HEK293 (cell line): ENCODE data around the gene TTC24.
"Not testable (repeated sequence)": the region's sequence is repeated elsewhere in the genome, so short reads cannot be mapped to it uniquely, and the experiment has no call there.

Source experiments
- CTCF ChIA-PET: fragments of 350-600 bp; formaldehyde crosslinking; extraction: SDS; loops from one replicate; lab custom pipeline; 2021; ENCODE audit warnings: antibody characterized with exemption; lab: Yijun Ruan, JAX
- POLR2A ChIA-PET: fragments of 300-600 bp; formaldehyde crosslinking; extraction: SDS; loops from one replicate; lab custom pipeline; 2020; ENCODE audit warnings: antibody characterized with exemption, inconsistent platforms; lab: Yijun Ruan, JAX
- H3K27ac ChIP-seq: fragments of 200-500 bp; sonication (Bioruptor generic); 2 replicates; pipeline ENCODE4 v1.5.1; 2014; ENCODE audit warnings: low read depth, low read length, control low read depth, inconsistent platforms; ENCODE audit errors: extremely low read depth
- H3K36me3 ChIP-seq, 2 experiments: fragments of 200-500 bp in 1 of 2; sonication (Bioruptor generic) in 1 of 2; 1 replicate in 1 of 2; 2 replicates in 1 of 2; pipeline ENCODE4 v1.5.1; 2014 to 2017; ENCODE audit warnings: inconsistent platforms in 2 of 2, low read length in 2 of 2; ENCODE audit not compliant: control insufficient read depth in 2 of 2, insufficient read depth in 1 of 2
- H3K4me1 ChIP-seq: fragments of 200-500 bp; sonication (Bioruptor generic); 2 replicates; pipeline ENCODE4 v1.5.1; 2014; ENCODE audit warnings: mild to moderate bottlenecking, low read length, inconsistent platforms; ENCODE audit not compliant: control insufficient read depth, insufficient read depth
- H3K4me3 ChIP-seq: 2 replicates; pipeline ENCODE4 v1.5.1; 2011; ENCODE audit warnings: low read depth, mild to moderate bottlenecking, control low read depth, low read length, moderate library complexity
- H3K9me3 ChIP-seq: fragments of 200-500 bp; sonication (Bioruptor generic); 2 replicates; pipeline ENCODE4 v1.5.1; 2014; ENCODE audit warnings: low read depth, low read length, inconsistent platforms; ENCODE audit not compliant: control insufficient read depth, insufficient read depth
- ELK4 ChIP-seq: IDR thresholded peaks from 2 replicates; pipeline ENCODE4 v1.6.1; 2011; ENCODE audit warnings: mild to moderate bottlenecking, low read depth, low read length, borderline replicate concordance
- GLIS1 ChIP-seq: fragments of 450-650 bp; formaldehyde crosslinking; IDR thresholded peaks from 2 replicates; pipeline ENCODE4 v1.5.1; 2016; ENCODE audit warnings: missing biosample characterization, missing genetic modification characterization
- IKZF3 ChIP-seq: fragments of 450-650 bp; IDR thresholded peaks from 2 replicates; pipeline ENCODE4 v1.5.0; 2018; ENCODE audit warnings: missing biosample characterization, mild to moderate bottlenecking, missing genetic modification characterization, moderate library complexity
- KLF1 ChIP-seq: fragments of 450-650 bp; formaldehyde crosslinking; IDR thresholded peaks from 2 replicates; pipeline ENCODE4 v1.5.1; 2016; ENCODE audit warnings: missing biosample characterization, missing genetic modification characterization
- KLF17 ChIP-seq: fragments of 450-650 bp; formaldehyde crosslinking; IDR thresholded peaks from 2 replicates; pipeline ENCODE4 v1.5.1; 2016; ENCODE audit warnings: missing biosample characterization, missing genetic modification characterization
- PBX3 ChIP-seq: sonication (generic); formaldehyde crosslinking; IDR thresholded peaks from 2 replicates; pipeline ENCODE4 v1.8.1; 2022; ENCODE audit warnings: mild to moderate bottlenecking, moderate library complexity, missing genetic modification reagents
- SP3 ChIP-seq: fragments of 450-650 bp; formaldehyde crosslinking; IDR thresholded peaks from 2 replicates; pipeline ENCODE4 v1.5.1; 2016; ENCODE audit warnings: missing biosample characterization, missing genetic modification characterization
- ZIC2 ChIP-seq: fragments of 450-650 bp; formaldehyde crosslinking; IDR thresholded peaks from 2 replicates; pipeline ENCODE4 v1.5.1; 2016; ENCODE audit warnings: missing biosample characterization, missing genetic modification characterization
- ZNF157 ChIP-seq: fragments of 450-650 bp; formaldehyde crosslinking; IDR thresholded peaks from 2 replicates; pipeline ENCODE4 v1.5.1; 2016; ENCODE audit warnings: missing biosample characterization, missing genetic modification characterization
- ZNF426 ChIP-seq: fragments of 450-650 bp; formaldehyde crosslinking; IDR thresholded peaks from 2 replicates; pipeline ENCODE4 v1.5.1; 2017; ENCODE audit warnings: missing biosample characterization, missing genetic modification characterization, mild to moderate bottlenecking, inconsistent platforms, moderate library complexity
- ZNF488 ChIP-seq: fragments of 450-650 bp; formaldehyde crosslinking; IDR thresholded peaks from 2 replicates; pipeline ENCODE4 v1.5.1; 2016; ENCODE audit warnings: missing biosample characterization, missing genetic modification characterization
- ZNF558 ChIP-seq: fragments of 450-650 bp; formaldehyde crosslinking; IDR thresholded peaks from 2 replicates; pipeline ENCODE4 v1.5.1; 2016; ENCODE audit warnings: missing biosample characterization, missing genetic modification characterization
- ZNF792 ChIP-seq: fragments of 450-650 bp; formaldehyde crosslinking; IDR thresholded peaks from 2 replicates; pipeline ENCODE4 v1.5.1; 2016; ENCODE audit warnings: missing biosample characterization, missing genetic modification characterization
- TF ChIP-seq, protein P1 (sequence below): fragments of 450-650 bp; formaldehyde crosslinking; IDR thresholded peaks from 2 replicates; pipeline ENCODE4 v1.5.1; 2016; ENCODE audit warnings: missing biosample characterization, missing genetic modification characterization

Gene TTC24

GRCh38 chr1:156586323-156586722, 6.8 kb downstream of the TTC24 start:
- Histone ChIP-seq H3K9me3 (no peaks in the 10 kb centered on the region), H3K27ac (no peak overlapping the region), H3K4me3 (no peak overlapping the region), H3K36me3 (no peaks in the 10 kb centered on the region)
- CTCF ChIA-PET, result interaction anchor here (0.6 to 3.3 kb wide), 15 partner anchors 11 to 201 kb away, joined by 3 to 18 read pairs (median 5); no protein-coding TSS in a partner anchor
- POLR2A ChIA-PET, result interaction anchor here (0.9 to 1.3 kb wide), 5 partner anchors 8 to 129 kb away, joined by 3 to 4 read pairs (median 4); no protein-coding TSS in a partner anchor
- TF ChIP-seq, protein P1, sequence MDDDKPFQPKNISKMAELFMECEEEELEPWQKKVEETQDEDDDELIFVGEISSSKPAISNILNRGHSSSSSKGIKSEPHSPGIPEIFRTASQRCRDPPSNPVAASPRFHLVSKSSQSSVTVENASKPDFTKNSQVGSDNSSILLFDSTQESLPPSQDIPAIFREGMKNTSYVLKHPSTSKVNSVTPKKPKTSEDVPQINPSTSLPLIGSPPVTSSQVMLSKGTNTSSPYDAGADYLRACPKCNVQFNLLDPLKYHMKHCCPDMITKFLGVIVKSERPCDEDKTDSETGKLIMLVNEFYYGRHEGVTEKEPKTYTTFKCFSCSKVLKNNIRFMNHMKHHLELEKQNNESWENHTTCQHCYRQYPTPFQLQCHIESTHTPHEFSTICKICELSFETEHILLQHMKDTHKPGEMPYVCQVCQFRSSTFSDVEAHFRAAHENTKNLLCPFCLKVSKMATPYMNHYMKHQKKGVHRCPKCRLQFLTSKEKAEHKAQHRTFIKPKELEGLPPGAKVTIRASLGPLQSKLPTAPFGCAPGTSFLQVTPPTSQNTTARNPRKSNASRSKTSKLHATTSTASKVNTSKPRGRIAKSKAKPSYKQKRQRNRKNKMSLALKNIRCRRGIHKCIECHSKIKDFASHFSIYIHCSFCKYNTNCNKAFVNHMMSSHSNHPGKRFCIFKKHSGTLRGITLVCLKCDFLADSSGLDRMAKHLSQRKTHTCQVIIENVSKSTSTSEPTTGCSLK (tag by site-specific recombination), result no peak
- TF ChIP-seq ZIC2 (tag by site-specific recombination), result peak; percentile 84
- peak; percentile 95 for TF ChIP-seq GLIS1 (tag by site-specific recombination)
- TF ChIP-seq, all 188 proteins: peak for 2
- H3K4me1 ChIP-seq, result no peaks in the 10 kb centered on the region

DNA sequence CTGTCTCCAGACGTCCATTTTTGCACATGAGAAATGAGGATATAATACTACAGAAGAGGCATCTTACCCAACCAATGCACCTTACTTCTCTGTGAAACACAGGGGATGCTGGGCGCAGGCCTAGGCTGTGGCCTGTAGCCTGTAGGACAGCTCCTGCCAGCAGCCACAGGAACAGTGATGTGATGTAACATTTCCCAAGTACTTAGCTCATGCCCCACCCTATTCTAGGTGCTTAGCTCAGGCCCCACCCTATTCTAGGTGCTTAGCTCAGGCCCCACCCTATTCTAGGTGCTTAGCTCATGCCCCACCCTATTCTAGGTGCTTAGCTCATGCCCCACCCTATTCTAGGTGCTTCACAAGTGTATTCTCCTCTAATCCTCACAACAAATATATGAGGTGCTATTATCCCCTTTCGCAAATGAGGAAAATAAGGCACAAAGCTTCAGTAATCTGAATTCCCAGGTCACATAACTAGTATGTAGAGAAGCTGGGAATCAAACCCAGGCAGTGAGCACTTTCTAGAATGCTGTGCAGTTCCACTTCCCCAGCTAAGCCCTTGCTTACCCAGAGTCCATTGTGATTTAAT, 7.5 kb downstream of the TTC24 start:
- no peaks in the 10 kb centered on the region for H3K4me1 ChIP-seq
- H3K27ac ChIP-seq, result no peak overlapping the region
- H3K36me3 ChIP-seq, result no peaks in the 10 kb centered on the region
- H3K9me3 ChIP-seq, result no peaks in the 10 kb centered on the region
- H3K4me3 ChIP-seq, result no peak overlapping the region
- ChIA-PET POLR2A (interaction anchor here (0.9 to 1.3 kb wide), 5 partner anchors 8 to 130 kb away, joined by 3 to 4 read pairs (median 4); no protein-coding TSS in a partner anchor), CTCF (interaction anchor here (0.5 to 3.3 kb wide), 14 partner anchors 13 to 201 kb away, joined by 3 to 18 read pairs (median 4); partner anchors contain the start of gene GPATCH4)
- no peak for TF ChIP-seq PBX3 (CRISPR knock-in tag)
- TF ChIP-seq IKZF3, result no peak
- TF ChIP-seq ZNF426 (tag by site-specific recombination), result no peak
- TF ChIP-seq SP3 (tag by site-specific recombination), result peak; percentile 36; the same call in 1 of the 2 replicates
- TF ChIP-seq ZNF157 (tag by site-specific recombination), result no peak
- TF ChIP-seq KLF1, result peak; percentile 95
- TF ChIP-seq ELK4, result no peak
- TF ChIP-seq ZNF792 (tag by site-specific recombination), result no peak
- TF ChIP-seq KLF17 (tag by site-specific recombination), result peak; percentile 92; the same call in 1 of the 2 replicates
- no peak for TF ChIP-seq ZNF488 (tag by site-specific recombination)
- TF ChIP-seq ZNF558 (tag by site-specific recombination), result no peak

- TF ChIP-seq KLF17 (tag by site-specific recombination), result 0 out of 2 replicates have a peak, but pooled peaks have one; percentile 22
- H3K27ac ChIP-seq, H3K4me1 ChIP-seq, H3K9me3 ChIP-seq, H3K36me3 ChIP-seq, H3K4me3 ChIP-seq, POLR2A ChIA-PET: not testable (repeated sequence)
- CTCF ChIA-PET, result interaction anchor here (0.5 to 3.3 kb wide), 4 partner anchors 14 to 21 kb away, joined by 4 to 18 read pairs (median 6); partner anchors contain the start of gene GPATCH4
Observed at GRCh38 chr1:156587927-156588326, 8.4 kb downstream of the TTC24 start.
